A549 (cell line): ENCODE data around the gene ARHGAP31. TPM values are rescaled to one million over a fixed set of nuclear protein-coding genes. Genes with fewer than 3 reads are reported as not detected.

Experiments
- ATAC-seq, 2 experiments: fragments of 200-7000 bp in 1 of 2; fragments of >200 bp in 1 of 2; cut with Nextera tagmentation in 1 of 2; cut with Tn5 transposase in 1 of 2; 3 replicates each; pipeline versions ENCODE4 v1.8.0 to v1.9.1; 2018 to 2020; ENCODE audit warnings: mild to moderate bottlenecking in 1 of 2, moderate library complexity in 1 of 2
- CTCF ChIA-PET: fragments of 300-600 bp; sonication (Branson Sonifier 250); formaldehyde crosslinking; extraction: SDS; loops from one replicate; lab custom pipeline; 2021; ENCODE audit warnings: antibody characterized with exemption, inconsistent platforms; lab: Yijun Ruan, JAX
- POLR2A ChIA-PET: fragments of 350-600 bp; formaldehyde crosslinking; extraction: SDS; loops from one replicate; lab custom pipeline; 2021; ENCODE audit warnings: antibody characterized with exemption, inconsistent platforms; lab: Yijun Ruan, JAX
- DNase-seq, 2 experiments: peaks; one replicate each; pipeline versions ENCODE4 v3.0.0 to v3.0.0-alpha.2; 2011 to 2016; ENCODE audit warnings: low read depth in 1 of 2, low spot score in 1 of 2
- FAIRE-seq: peaks from 2 replicates; lab custom pipeline; 2011; peaks lifted over from hg19 to GRCh38; lab: Jason Lieb, UNC
- H3K27ac ChIP-seq, 2 experiments: fragments of >200 bp; sonication (Bioruptor Twin); formaldehyde crosslinking; 3 replicates each; pipeline ENCODE4 v1.5.1; 2016 to 2017
- H3K4me1 ChIP-seq: fragments of >200 bp; sonication (Bioruptor Twin); formaldehyde crosslinking; 3 replicates; pipeline ENCODE4 v1.6.1; 2016
- H3K4me2 ChIP-seq: fragments of >200 bp; sonication (Bioruptor Twin); formaldehyde crosslinking; 3 replicates; pipeline ENCODE4 v1.6.1; 2016
- H3K4me3 ChIP-seq: fragments of >200 bp; sonication (Bioruptor Twin); formaldehyde crosslinking; 3 replicates; pipeline ENCODE4 v1.5.1; 2016
- H3K9me3 ChIP-seq: fragments of >200 bp; sonication (Bioruptor Twin); formaldehyde crosslinking; 3 replicates; pipeline ENCODE4 v1.6.1; 2016
- EHF ChIP-seq: fragments of 250-450 bp; sonication (Bioruptor Pico); IDR thresholded peaks from 2 replicates; pipeline ENCODE4 v1.5.0; 2020; ENCODE audit warnings: mild to moderate bottlenecking
- WGBS: methylation state at CpG from one replicate; pipeline ENCODE4 v1.1.6; 2017; ENCODE audit errors: missing lambda C conversion rate; 5-methylcytosine and 5-hydroxymethylcytosine counted together
- polyA plus RNA-seq, 4 experiments: library from polyadenylated mRNA; depleted of rRNA in 3 of 4; stranded (reverse); fragments of >200 nt; fragmentation: RNase III in 1 of 4; extraction: RNeasy Plus Mini Kit Qiagen cat#74134 plus additional on column Dnase treatment in 1 of 4; gene quantifications; 2 replicates in 3 of 4; 3 replicates in 1 of 4; pipeline ENCODE4 v1.2.3, GENCODE V29; 2011 to 2017
- small RNA-seq, 6 experiments: library from RNA; depleted of rRNA; stranded (forward); fragments of <200 nt; gene quantifications; one replicate each; pipeline ENCODE3, GENCODE V24; 2012

The ARHGAP31 gene
- polyA plus RNA-seq, 2 of the 4 experiments (the other 2 are of a cell fraction), result 0.93 to 1.3 TPM

DNA sequence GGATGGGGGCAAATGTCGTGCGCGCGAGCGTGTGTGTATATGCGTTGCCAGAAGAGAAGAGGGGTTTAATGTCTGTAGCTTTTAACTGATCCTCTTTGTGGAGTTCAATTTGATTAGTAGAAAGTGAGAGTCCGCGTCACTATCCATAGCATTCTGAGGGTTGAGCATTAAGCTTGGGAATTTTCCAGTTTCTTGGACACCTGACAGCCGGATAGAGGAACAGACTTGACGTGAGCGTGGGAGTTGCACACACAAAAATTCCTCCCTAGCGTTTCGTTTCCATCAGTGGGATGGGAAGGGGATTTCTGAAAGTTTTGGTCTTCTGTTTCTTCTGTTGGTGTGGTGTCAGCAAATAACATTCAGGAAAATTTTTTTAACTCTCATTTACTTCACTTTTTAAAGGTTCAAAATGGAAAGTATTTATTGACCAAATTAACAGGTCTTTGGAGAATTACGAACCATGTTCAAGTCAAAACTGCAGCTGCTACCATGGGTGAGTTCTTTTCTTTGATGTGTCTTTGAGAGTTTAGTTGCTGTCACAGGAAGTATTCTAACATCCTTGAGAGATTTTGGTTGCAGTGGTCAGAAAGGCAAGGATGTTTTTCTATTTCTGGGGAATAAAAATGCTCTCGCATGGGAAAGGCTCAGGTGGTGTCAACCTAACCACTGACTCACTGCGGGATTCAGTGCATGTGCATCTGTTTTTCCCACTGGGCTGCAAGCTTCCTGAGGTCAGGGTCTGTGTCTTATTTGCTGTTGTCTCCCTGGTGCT, 175.4 kb downstream of the ARHGAP31 start:
- no peak for DNase-seq
- Histone ChIP-seq H3K4me1 (peaks cover 10% of the 10 kb centered on the region), H3K9me3 (no peaks in the 10 kb centered on the region), H3K4me2 (peak overlapping the region; percentile 81), H3K27ac (peak overlapping the region; percentile 90 to 96), H3K4me3 (peak overlapping the region; percentile 76)
- ATAC-seq, result peak; percentile 15 to 29; a peak in 4 of 6 replicates
- 20% methylated on average over 16 of the region's 16 CpGs for WGBS
- ChIA-PET POLR2A (interaction anchor here (4.4 kb wide), 1 partner anchor 29 kb away, joined by 22 read pairs; the partner anchor contains the start of gene TIMMDC1), CTCF (interaction anchor here (0.6 to 1.2 kb wide), 5 partner anchors 26 to 880 kb away, joined by 3 to 4 read pairs (median 3); partner anchors contain the start of gene TIMMDC1)
- no peak for TF ChIP-seq EHF (CRISPR knock-in tag)
- no peak for FAIRE-seq

Small RNA genes lying within 50 kb of the gene (small RNA-seq; reads per million reads assigned to genes)
- 0 to 0.39 (median 0.29) reads per million in 6 experiments for gene RNU6-1127P

Other genes with a start within 250 kb of the ARHGAP31 start
- 0.08 TPM in 1 of 2 replicates, not detected in the other for gene TEX55, start 148.2 kb upstream of the ARHGAP31 start, polyA plus RNA-seq (2011; rRNA removed)
- not detected in 3 replicates for gene TEX55, start 148.2 kb upstream of the ARHGAP31 start, polyA plus RNA-seq (2017; fragmentation: RNase III; extraction: RNeasy Plus Mini Kit Qiagen cat#74134 plus additional on column Dnase treatment)
- gene UPK1B, start 120.8 kb upstream of the ARHGAP31 start, polyA plus RNA-seq (2011; rRNA removed), result 36.7 and 53.5 TPM in 2 replicates
- 7.0 to 7.1 TPM (median 7.1 TPM) in 3 replicates for gene UPK1B, start 120.8 kb upstream of the ARHGAP31 start, polyA plus RNA-seq (2017; fragmentation: RNase III; extraction: RNeasy Plus Mini Kit Qiagen cat#74134 plus additional on column Dnase treatment)
- 134 and 193 TPM in 2 replicates for gene B4GALT4, start 53.5 kb upstream of the ARHGAP31 start, polyA plus RNA-seq (2011; rRNA removed)
- gene B4GALT4, start 53.5 kb upstream of the ARHGAP31 start, polyA plus RNA-seq (2017; fragmentation: RNase III; extraction: RNeasy Plus Mini Kit Qiagen cat#74134 plus additional on column Dnase treatment), result 95.1 to 101 TPM (median 98.6 TPM) in 3 replicates
- 21.9 and 38.9 TPM in 2 replicates for gene TMEM39A, start 169.2 kb downstream of the ARHGAP31 start, polyA plus RNA-seq (2011; rRNA removed)
- gene TMEM39A, start 169.2 kb downstream of the ARHGAP31 start, polyA plus RNA-seq (2017; fragmentation: RNase III; extraction: RNeasy Plus Mini Kit Qiagen cat#74134 plus additional on column Dnase treatment), result 13.9 to 16.9 TPM (median 15.7 TPM) in 3 replicates
- 19.2 and 19.4 TPM in 2 replicates for gene POGLUT1, start 174.6 kb downstream of the ARHGAP31 start, polyA plus RNA-seq (2011; rRNA removed)
- 10.2 to 11.4 TPM (median 11.4 TPM) in 3 replicates for gene POGLUT1, start 174.6 kb downstream of the ARHGAP31 start, polyA plus RNA-seq (2017; fragmentation: RNase III; extraction: RNeasy Plus Mini Kit Qiagen cat#74134 plus additional on column Dnase treatment)
- 127 and 135 TPM in 2 replicates for gene TIMMDC1, start 204.2 kb downstream of the ARHGAP31 start, polyA plus RNA-seq (2011; rRNA removed)
- gene TIMMDC1, start 204.2 kb downstream of the ARHGAP31 start, polyA plus RNA-seq (2017; fragmentation: RNase III; extraction: RNeasy Plus Mini Kit Qiagen cat#74134 plus additional on column Dnase treatment), result 89.8 to 97.0 TPM (median 90.1 TPM) in 3 replicates